ENCODE data around the gene ABCD1. TPM values are rescaled to one million over a fixed set of nuclear protein-coding genes. Genes with fewer than 3 reads are reported as not detected.
A peak's percentile ranks its signal among the peaks of the same experiment; 100 is the strongest.
"Not testable (repeated sequence)": the region's sequence is repeated elsewhere in the genome, so short reads cannot be mapped to it uniquely, and the experiment has no call there.

The ABCD1 gene
- polyA plus RNA-seq: 3.2 and 3.6 TPM in 2 replicates
- polyA minus RNA-seq: 8.6 and 10.2 TPM in 2 replicates

GRCh38 chrX:153724252-153725038 is at the start of gene ABCD1, which contains the start of gene BCAP31:
Gene ABCD1 (plus strand): TSS chrX:153724856. CDS start chrX:153725267, 411 bp downstream.
Gene BCAP31 (minus strand): TSS chrX:153724387. CDS start chrX:153723244, 1,143 bp downstream.
- H3K27ac ChIP-seq (ENCODE audit: low read length): peak within 1 kb of the TSS; percentile 81
- no peaks in the 10 kb centered on the region for H4K20me1 ChIP-seq (ENCODE audit: insufficient read depth)
- peaks cover 16% of the 10 kb centered on the region for H3K79me2 ChIP-seq (replicated peaks; ENCODE audit: insufficient read depth, low read length)
- no peaks in the 10 kb centered on the region for H3K27me3 ChIP-seq (ENCODE audit: insufficient read depth, low read depth, low read length)
- peak within 1 kb of the TSS; percentile 78 for H3K4me3 ChIP-seq (ENCODE audit: low read length)
- H3K9me2 ChIP-seq (ENCODE audit: insufficient read depth, low read length): no peaks in the 10 kb centered on the region
- peak within 1 kb of the TSS; percentile 75 for H3K9ac ChIP-seq (ENCODE audit: low read length)
- H2AFZ ChIP-seq (ENCODE audit: low read depth, low read length): no peak within 1 kb of the TSS
- peak within 1 kb of the TSS; percentile 51 for H3K4me2 ChIP-seq (ENCODE audit: low read length)
- H3F3A ChIP-seq (ENCODE audit: insufficient read depth, low read length, poor library complexity, severe bottlenecking): no peaks in the 10 kb centered on the region
- H3K36me3 ChIP-seq (ENCODE audit: insufficient read depth, low read length): no peaks in the 10 kb centered on the region
- no peaks in the 10 kb centered on the region for H3K9me3 ChIP-seq (ENCODE audit: low read length)
- TF ChIP-seq CTCF (IDR thresholded peaks at IDR 0.05; ENCODE audit: poor library complexity, severe bottlenecking) (no peak), RAD21 (conservative IDR thresholded peaks at IDR 0.05) (no peak), POLR2AphosphoS5 (IDR thresholded peaks at IDR 0.05) (peak; percentile 64), MXI1 (conservative IDR thresholded peaks at IDR 0.05; ENCODE audit: poor library complexity, severe bottlenecking) (peak; percentile 59)

GRCh38 chrX:153681175-153681574 is 43.5 kb upstream of the ABCD1 start:
- Histone ChIP-seq H3F3A (ENCODE audit: insufficient read depth, low read length, poor library complexity, severe bottlenecking) (no peaks in the 10 kb centered on the region), H3K27me3 (ENCODE audit: insufficient read depth, low read depth, low read length) (no peaks in the 10 kb centered on the region), H3K36me3 (ENCODE audit: insufficient read depth, low read length) (no peaks in the 10 kb centered on the region), H3K4me2 (ENCODE audit: low read length) (no peak overlapping the region), H4K20me1 (ENCODE audit: insufficient read depth) (no peaks in the 10 kb centered on the region), H3K79me2 (replicated peaks; ENCODE audit: insufficient read depth, low read length) (no peaks in the 10 kb centered on the region), H3K9me2 (ENCODE audit: insufficient read depth, low read length) (no peaks in the 10 kb centered on the region), H2AFZ (ENCODE audit: low read depth, low read length) (no peak overlapping the region), H3K4me3 (ENCODE audit: low read length) (no peak overlapping the region), H3K9ac (ENCODE audit: low read length) (no peak overlapping the region), H3K9me3 (ENCODE audit: low read length) (no peaks in the 10 kb centered on the region), H3K27ac (ENCODE audit: low read length) (no peak overlapping the region)
- no peak for TF ChIP-seq RAD21 (conservative IDR thresholded peaks at IDR 0.05)
- no peak for TF ChIP-seq EZH2 (IDR thresholded peaks at IDR 0.05; ENCODE audit: borderline replicate concordance, insufficient read depth, low read length, poor library complexity, severe bottlenecking)
- TF ChIP-seq CTCF (IDR thresholded peaks at IDR 0.05; ENCODE audit: poor library complexity, severe bottlenecking): no peak
- TF ChIP-seq EP300 (conservative IDR thresholded peaks at IDR 0.05; ENCODE audit: poor library complexity, severe bottlenecking): no peak
- TF ChIP-seq SMC3 (conservative IDR thresholded peaks at IDR 0.05; ENCODE audit: poor library complexity): no peak
- no peak for TF ChIP-seq REST (IDR thresholded peaks at IDR 0.05; ENCODE audit: borderline replicate concordance)
- TF ChIP-seq POLR2AphosphoS5 (IDR thresholded peaks at IDR 0.05): no peak
- no peak for TF ChIP-seq TAF1 (IDR thresholded peaks at IDR 0.05; ENCODE audit: low read depth)
- TF ChIP-seq MXI1 (conservative IDR thresholded peaks at IDR 0.05; ENCODE audit: poor library complexity, severe bottlenecking): no peak

DNA sequence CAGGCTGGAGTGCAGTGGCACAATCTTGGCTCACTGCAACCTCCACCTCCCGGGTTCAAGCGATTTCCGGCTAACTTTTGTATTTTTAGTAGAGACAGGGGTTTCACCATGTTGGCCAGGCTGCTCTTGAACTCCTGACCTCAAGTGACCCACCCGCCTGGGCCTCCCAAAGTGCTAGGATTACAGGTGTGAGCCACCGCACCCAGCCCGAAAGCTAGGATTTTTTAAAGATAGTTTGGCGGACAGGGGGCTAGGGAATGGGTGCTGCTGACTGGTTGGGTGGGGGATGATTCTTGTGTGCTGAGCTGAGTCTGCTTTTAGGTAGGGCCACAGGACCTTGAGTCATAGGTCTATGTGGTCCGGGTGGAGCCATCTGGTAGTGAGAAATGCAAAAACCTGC is 41.2 kb upstream of the ABCD1 start:
- not testable (repeated sequence) for H3K4me2 ChIP-seq (ENCODE audit: low read length); H3K27ac ChIP-seq (ENCODE audit: low read length); H3K4me3 ChIP-seq (ENCODE audit: low read length)

More for the DNA sequence above, 41.2 kb upstream of the ABCD1 start:
- H3K79me2 ChIP-seq (replicated peaks; ENCODE audit: insufficient read depth, low read length); H3K27me3 ChIP-seq (ENCODE audit: insufficient read depth, low read depth, low read length); H2AFZ ChIP-seq (ENCODE audit: low read depth, low read length); H3K36me3 ChIP-seq (ENCODE audit: insufficient read depth, low read length); H3K9me3 ChIP-seq (ENCODE audit: low read length); H4K20me1 ChIP-seq (ENCODE audit: insufficient read depth); H3K9ac ChIP-seq (ENCODE audit: low read length); H3K9me2 ChIP-seq (ENCODE audit: insufficient read depth, low read length); H3F3A ChIP-seq (ENCODE audit: insufficient read depth, low read length, poor library complexity, severe bottlenecking): not testable (repeated sequence)

Data from neural cell (in vitro differentiated cells).